H9 (cell line): Measurements from ENCODE around the gene VGF. TPM values are rescaled to one million over a fixed set of nuclear protein-coding genes. Genes with fewer than 3 reads are reported as not detected.

Experiments used
- DNase-seq: peaks from one replicate; pipeline ENCODE4 v3.0.0-alpha.2; 2017
- H2AFZ ChIP-seq: one replicate; pipeline ENCODE4 v1.6.1; 2013; ENCODE audit warnings: mild to moderate bottlenecking, low read length, control low read depth, moderate library complexity
- H2AK5ac ChIP-seq: 2 replicates; pipeline ENCODE4 v1.6.1; 2013; ENCODE audit warnings: low read length, control low read depth, mixed read lengths; ENCODE audit not compliant: insufficient read length
- H2BK120ac ChIP-seq: one replicate; pipeline ENCODE4 v1.6.1; 2013; ENCODE audit warnings: low read depth, mild to moderate bottlenecking, low read length, control low read depth, inconsistent platforms; ENCODE audit not compliant: poor library complexity, severe bottlenecking
- H2BK12ac ChIP-seq: 2 replicates; pipeline ENCODE4 v1.6.1; 2013; ENCODE audit warnings: low read length, control low read depth, mixed read lengths, low read depth; ENCODE audit not compliant: insufficient read length
- H2BK15ac ChIP-seq: 2 replicates; pipeline ENCODE4 v1.6.1; 2013; ENCODE audit warnings: low read depth, low read length, control low read depth
- H2BK20ac ChIP-seq: one replicate; pipeline ENCODE4 v1.6.1; 2013; ENCODE audit warnings: low read depth, mild to moderate bottlenecking, low read length, control low read depth, inconsistent platforms; ENCODE audit not compliant: poor library complexity, severe bottlenecking
- H2BK5ac ChIP-seq: 2 replicates; pipeline ENCODE4 v1.6.1; 2013; ENCODE audit warnings: low read length, control low read depth, mixed read lengths; ENCODE audit not compliant: insufficient read length
- H3K14ac ChIP-seq: 2 replicates; pipeline ENCODE4 v1.6.1; 2013; ENCODE audit warnings: low read length, control low read depth; ENCODE audit not compliant: insufficient read depth
- H3K18ac ChIP-seq: 2 replicates; pipeline ENCODE4 v1.6.1; 2013; ENCODE audit warnings: low read depth, mild to moderate bottlenecking, mixed read lengths, low read length, control low read depth; ENCODE audit not compliant: insufficient read length
- H3K23ac ChIP-seq: 2 replicates; pipeline ENCODE4 v1.6.1; 2013; ENCODE audit warnings: low read length, control low read depth, mixed read lengths, low read depth; ENCODE audit not compliant: insufficient read length
- H3K23me2 ChIP-seq: 2 replicates; pipeline ENCODE4 v1.6.1; 2013; ENCODE audit warnings: low read depth, mild to moderate bottlenecking, mixed read lengths, low read length, control low read depth; ENCODE audit not compliant: insufficient read length, poor library complexity, severe bottlenecking
- H3K27ac ChIP-seq: 2 replicates; pipeline ENCODE4 v1.5.1; 2013; ENCODE audit warnings: low read length, control low read depth, mixed read lengths, low read depth; ENCODE audit not compliant: insufficient read length
- H3K27me3 ChIP-seq: 2 replicates; pipeline ENCODE4 v1.6.1; 2013; ENCODE audit warnings: low read length, control low read depth, inconsistent platforms; ENCODE audit not compliant: insufficient read depth
- H3K4ac ChIP-seq: 2 replicates; pipeline ENCODE4 v1.6.1; 2013; ENCODE audit warnings: low read depth, mild to moderate bottlenecking, control low read depth, inconsistent platforms, low read length, moderate library complexity
- H3K4me1 ChIP-seq: 2 replicates; pipeline ENCODE4 v1.6.1; 2013; ENCODE audit warnings: low read length, control low read depth, inconsistent platforms; ENCODE audit not compliant: insufficient read depth
- H3K4me2 ChIP-seq: 2 replicates; pipeline ENCODE4 v1.6.1; 2013; ENCODE audit warnings: low read length, control low read depth, mixed read lengths; ENCODE audit not compliant: insufficient read length, insufficient read depth
- H3K56ac ChIP-seq: 2 replicates; pipeline ENCODE4 v1.6.1; 2013; ENCODE audit warnings: low read depth, mild to moderate bottlenecking, mixed read lengths, low read length, control low read depth; ENCODE audit not compliant: insufficient read length
- H3K79me1 ChIP-seq: 2 replicates; pipeline ENCODE4 v1.6.1; 2013; ENCODE audit warnings: low read depth, mild to moderate bottlenecking, moderate library complexity, low read length, control low read depth, inconsistent platforms; ENCODE audit not compliant: insufficient read depth, poor library complexity, severe bottlenecking
- H3K79me2 ChIP-seq: 2 replicates; pipeline ENCODE4 v1.6.1; 2013; ENCODE audit warnings: low read length, control low read depth, inconsistent platforms; ENCODE audit not compliant: insufficient read depth
- H3K9ac ChIP-seq: 2 replicates; pipeline ENCODE4 v1.6.1; 2013; ENCODE audit warnings: low read length, control low read depth, mixed read lengths; ENCODE audit not compliant: insufficient read length; ENCODE audit errors: extremely low read depth
- H3K9me3 ChIP-seq: one replicate; pipeline ENCODE4 v1.6.1; 2013; ENCODE audit warnings: low read depth, low read length, inconsistent platforms; ENCODE audit not compliant: control insufficient read depth
- H3T11ph ChIP-seq: one replicate; pipeline ENCODE4 v1.6.1; 2013; ENCODE audit warnings: mild to moderate bottlenecking, low read length, control low read depth, inconsistent platforms
- H4K20me1 ChIP-seq: one replicate; pipeline ENCODE4 v1.6.1; 2013; ENCODE audit not compliant: control insufficient read depth, insufficient read length, insufficient read depth
- H4K5ac ChIP-seq: 2 replicates; pipeline ENCODE4 v1.6.1; 2013; ENCODE audit warnings: low read depth, mild to moderate bottlenecking, mixed read lengths, low read length, control low read depth; ENCODE audit not compliant: insufficient read length
- H4K8ac ChIP-seq: replicated peaks from 2 replicates; pipeline ENCODE4 v1.6.1; 2013; ENCODE audit warnings: low read length, control low read depth, mixed read lengths, low read depth; ENCODE audit not compliant: insufficient read length
- H4K91ac ChIP-seq: 2 replicates; pipeline ENCODE4 v1.6.1; 2013; ENCODE audit warnings: low read depth, mild to moderate bottlenecking, moderate library complexity, mixed read lengths, low read length, control low read depth; ENCODE audit not compliant: insufficient read length
- H3K27ac Mint-ChIP-seq, 3 experiments: 2 replicates in 2 of 3; 3 replicates in 1 of 3; pipeline ENCODE4 v1.8.0; 2020 to 2021; ENCODE audit warnings: mixed read lengths in 3 of 3, mild to moderate bottlenecking in 1 of 3, moderate library complexity in 1 of 3
- H3K27me3 Mint-ChIP-seq: 2 replicates; pipeline ENCODE4 v1.8.0; 2021; ENCODE audit warnings: low read depth, mild to moderate bottlenecking, moderate library complexity, mixed read lengths
- H3K36me3 Mint-ChIP-seq, 3 experiments: 2 replicates in 2 of 3; 3 replicates in 1 of 3; pipeline ENCODE4 v1.8.0; 2020 to 2021; ENCODE audit warnings: low read depth in 3 of 3, mixed read lengths in 3 of 3; ENCODE audit not compliant: insufficient read depth in 1 of 3
- H3K4me1 Mint-ChIP-seq, 2 experiments: 2 replicates each; pipeline ENCODE4 v1.8.0; 2020; ENCODE audit warnings: mixed read lengths in 2 of 2
- H3K4me3 Mint-ChIP-seq, 2 experiments: 2 replicates in 1 of 2; 3 replicates in 1 of 2; pipeline ENCODE4 v1.8.0; 2020 to 2021; ENCODE audit warnings: mild to moderate bottlenecking in 2 of 2, mixed read lengths in 2 of 2, moderate library complexity in 1 of 2
- H3K9me3 Mint-ChIP-seq, 2 experiments: 2 replicates in 1 of 2; 3 replicates in 1 of 2; pipeline ENCODE4 v1.8.0; 2020; ENCODE audit warnings: mild to moderate bottlenecking in 2 of 2, mixed read lengths in 2 of 2, moderate library complexity in 1 of 2
- WGBS: extraction: QIAGEN DNeasy Blood & Tissue Kit; methylation state at CpG from one replicate; pipeline ENCODE4 v1.1.7; 2013; ENCODE audit warnings: missing lambda C conversion rate, low lambda C conversion rate, mixed read lengths; ENCODE audit not compliant: insufficient read length; ENCODE audit errors: extremely low coverage; 5-methylcytosine and 5-hydroxymethylcytosine counted together
- total RNA-seq: library from RNA; stranded (reverse); gene quantifications from 2 replicates; pipeline ENCODE4 v1.2.1, GENCODE V29; 2021
- TF ChIP-seq, protein P1 (sequence below): fragments of 200-600 bp; sonication (generic); conservative IDR thresholded peaks from 3 replicates; pipeline ENCODE4 v1.8.0; 2021; ENCODE audit warnings: antibody characterized with exemption, mild to moderate bottlenecking

Gene VGF
- total RNA-seq, 1 experiment from 2014 or later, result 37.1 TPM

DNA sequence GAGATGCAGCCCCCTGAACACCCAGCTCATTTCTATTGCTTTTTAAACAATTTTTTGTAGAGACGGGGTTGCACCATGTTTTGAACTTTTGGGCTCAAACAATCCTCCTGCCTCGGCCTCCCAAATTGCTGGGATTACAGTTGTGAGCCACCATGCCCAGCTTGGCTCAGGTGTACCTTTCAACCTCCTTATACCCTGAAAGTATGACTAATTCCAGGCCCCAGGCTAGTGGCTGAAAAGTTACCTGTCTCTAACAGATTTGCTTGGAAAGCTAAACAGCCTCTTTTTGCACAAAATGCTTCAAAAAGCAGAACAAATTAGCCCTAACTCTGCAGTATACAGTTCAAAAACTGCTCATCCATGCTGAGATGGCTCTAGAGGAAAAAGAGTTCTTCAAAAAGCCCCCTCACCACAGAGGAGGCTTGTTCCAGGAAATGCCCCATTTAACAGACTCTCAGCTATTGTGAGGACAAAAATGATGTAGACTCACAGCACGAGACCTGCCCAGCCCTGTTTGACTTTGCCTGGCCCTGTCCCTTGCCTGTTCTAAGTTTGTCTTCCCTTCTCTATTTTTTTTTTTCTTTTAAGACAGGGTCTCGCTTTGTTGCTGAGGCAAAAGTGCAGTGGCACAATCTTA lies 24.5 kb downstream of the VGF start:
- Histone ChIP-seq H4K5ac (no peak overlapping the region), H4K20me1 (no peaks in the 10 kb centered on the region), H3T11ph (no peak overlapping the region), H2AK5ac (no peak overlapping the region), H2BK15ac (no peak overlapping the region), H3K14ac (no peak overlapping the region), H3K4ac (no peak overlapping the region), H3K4me1 (no peaks in the 10 kb centered on the region; the same call in 1 of the 2 replicates), H3K4me2 (no peak overlapping the region), H2BK5ac (no peak overlapping the region), H3K79me2 (no peaks in the 10 kb centered on the region), H3K9me3 (no peaks in the 10 kb centered on the region), H2BK12ac (no peak overlapping the region), H3K27me3 (no peaks in the 10 kb centered on the region), H3K79me1 (no peaks in the 10 kb centered on the region), H3K23ac (no peak overlapping the region), H4K91ac (no peak overlapping the region), H3K27ac (peak overlapping the region; percentile 23), H3K18ac (no peak overlapping the region), H2BK20ac (no peak overlapping the region), H3K56ac (no peak overlapping the region), H3K23me2 (peaks cover 3% of the 10 kb centered on the region), H2BK120ac (no peak overlapping the region), H2AFZ (no peak overlapping the region), H3K9ac (no peak overlapping the region), H4K8ac (no peak overlapping the region)
- TF ChIP-seq, protein P1, sequence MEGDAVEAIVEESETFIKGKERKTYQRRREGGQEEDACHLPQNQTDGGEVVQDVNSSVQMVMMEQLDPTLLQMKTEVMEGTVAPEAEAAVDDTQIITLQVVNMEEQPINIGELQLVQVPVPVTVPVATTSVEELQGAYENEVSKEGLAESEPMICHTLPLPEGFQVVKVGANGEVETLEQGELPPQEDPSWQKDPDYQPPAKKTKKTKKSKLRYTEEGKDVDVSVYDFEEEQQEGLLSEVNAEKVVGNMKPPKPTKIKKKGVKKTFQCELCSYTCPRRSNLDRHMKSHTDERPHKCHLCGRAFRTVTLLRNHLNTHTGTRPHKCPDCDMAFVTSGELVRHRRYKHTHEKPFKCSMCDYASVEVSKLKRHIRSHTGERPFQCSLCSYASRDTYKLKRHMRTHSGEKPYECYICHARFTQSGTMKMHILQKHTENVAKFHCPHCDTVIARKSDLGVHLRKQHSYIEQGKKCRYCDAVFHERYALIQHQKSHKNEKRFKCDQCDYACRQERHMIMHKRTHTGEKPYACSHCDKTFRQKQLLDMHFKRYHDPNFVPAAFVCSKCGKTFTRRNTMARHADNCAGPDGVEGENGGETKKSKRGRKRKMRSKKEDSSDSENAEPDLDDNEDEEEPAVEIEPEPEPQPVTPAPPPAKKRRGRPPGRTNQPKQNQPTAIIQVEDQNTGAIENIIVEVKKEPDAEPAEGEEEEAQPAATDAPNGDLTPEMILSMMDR, result no peak
- no peak overlapping the region; a peak in 1 of 7 replicates for H3K27ac Mint-ChIP-seq
- H3K9me3 Mint-ChIP-seq, result no peaks in the 10 kb centered on the region; a peak in 1 of 5 replicates
- no peak for DNase-seq
- H3K27me3 Mint-ChIP-seq, result no peaks in the 10 kb centered on the region
- peaks cover 0 to 12% (median 0%) of the 10 kb centered on the region in 3 experiments; a peak in 2 of 7 replicates for H3K36me3 Mint-ChIP-seq
- H3K4me1 Mint-ChIP-seq, result peaks cover 20 to 21% of the 10 kb centered on the region in 2 experiments
- H3K4me3 Mint-ChIP-seq, result no peak overlapping the region
- WGBS, result no CpG with 5 or more reads among the region's 4 CpGs
